ENCODE measurements around the gene THOC5. TPM values are rescaled to one million over a fixed set of nuclear protein-coding genes. Genes with fewer than 3 reads are reported as not detected.

Gene THOC5
- polyA plus RNA-seq, 1 of the 3 experiments (the other 2 are of a cell fraction), result 95.9 TPM

- peaks cover 5% of the 10 kb centered on the region for H3F3A ChIP-seq (replicated peaks; ENCODE audit: insufficient read depth)
- no peaks in the 10 kb centered on the region for H4K20me1 ChIP-seq (ENCODE audit: insufficient read depth)
- H3K9me2 ChIP-seq, result no peaks in the 10 kb centered on the region
- 72% methylated on average over 5 of the region's 5 CpGs for WGBS (ENCODE audit: low lambda C conversion rate)
- H3K4me3 ChIP-seq (ENCODE audit: low read depth in 2 of 2, low read length in 1 of 2), result no peak overlapping the region
- H3K36me3 ChIP-seq (replicated peaks in 1 of 2; ENCODE audit: control insufficient read depth in 1 of 2, insufficient read depth in 2 of 2, low read length in 1 of 2), result peaks cover 72 to 87% of the 10 kb centered on the region in 2 experiments
- DNase-seq, result peak; percentile 29
- no peaks in the 10 kb centered on the region for H3K9me3 ChIP-seq
- H3K27me3 ChIP-seq (ENCODE audit: insufficient read depth), result no peaks in the 10 kb centered on the region
- H2AFZ ChIP-seq (ENCODE audit: low read depth), result no peak overlapping the region
- no peak overlapping the region for H3K27ac ChIP-seq (ENCODE audit: low read depth in 2 of 2, low read length in 1 of 2)
- no peak overlapping the region for H3K9ac ChIP-seq
- peaks cover 0 to 5% of the 10 kb centered on the region in 2 experiments; a peak in 1 of 4 replicates for H3K4me1 ChIP-seq (ENCODE audit: control insufficient read depth in 1 of 2, insufficient read depth in 2 of 2, low read depth in 1 of 2, low read length in 1 of 2)
- ChIA-PET CTCF (interaction anchor here (0.6 to 2.5 kb wide), 6 partner anchors 13 to 135 kb away, joined by 3 to 10 read pairs (median 3); no protein-coding TSS in a partner anchor), POLR2A (interaction anchor here (0.6 to 1.0 kb wide), 2 partner anchors 28 to 29 kb away, joined by 3 read pairs; partner anchors contain the start of gene THOC5)
- peaks cover 7% of the 10 kb centered on the region; the same call in 1 of the 2 replicates for H3K79me2 ChIP-seq (ENCODE audit: insufficient read depth)
- no peak overlapping the region for H3K4me2 ChIP-seq
- TF ChIP-seq RAD21 (IDR thresholded peaks at IDR 0.05; ENCODE audit: low read length) (peak; percentile 40), ELF1 (IDR thresholded peaks at IDR 0.05) (no peak), FOXJ3 (CRISPR knock-in tag; IDR thresholded peaks at IDR 0.05) (no peak), FOXM1 (IDR thresholded peaks at IDR 0.05; ENCODE audit: low read depth) (no peak), POLR2AphosphoS5 (IDR thresholded peaks at IDR 0.05; ENCODE audit: low read depth, low read length) (no peak)
- TF ChIP-seq, protein P1, sequence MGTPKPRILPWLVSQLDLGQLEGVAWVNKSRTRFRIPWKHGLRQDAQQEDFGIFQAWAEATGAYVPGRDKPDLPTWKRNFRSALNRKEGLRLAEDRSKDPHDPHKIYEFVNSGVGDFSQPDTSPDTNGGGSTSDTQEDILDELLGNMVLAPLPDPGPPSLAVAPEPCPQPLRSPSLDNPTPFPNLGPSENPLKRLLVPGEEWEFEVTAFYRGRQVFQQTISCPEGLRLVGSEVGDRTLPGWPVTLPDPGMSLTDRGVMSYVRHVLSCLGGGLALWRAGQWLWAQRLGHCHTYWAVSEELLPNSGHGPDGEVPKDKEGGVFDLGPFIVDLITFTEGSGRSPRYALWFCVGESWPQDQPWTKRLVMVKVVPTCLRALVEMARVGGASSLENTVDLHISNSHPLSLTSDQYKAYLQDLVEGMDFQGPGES (IDR thresholded peaks at IDR 0.05; ENCODE audit: low read depth, low read length), result no peak
- TF ChIP-seq, protein P2, sequence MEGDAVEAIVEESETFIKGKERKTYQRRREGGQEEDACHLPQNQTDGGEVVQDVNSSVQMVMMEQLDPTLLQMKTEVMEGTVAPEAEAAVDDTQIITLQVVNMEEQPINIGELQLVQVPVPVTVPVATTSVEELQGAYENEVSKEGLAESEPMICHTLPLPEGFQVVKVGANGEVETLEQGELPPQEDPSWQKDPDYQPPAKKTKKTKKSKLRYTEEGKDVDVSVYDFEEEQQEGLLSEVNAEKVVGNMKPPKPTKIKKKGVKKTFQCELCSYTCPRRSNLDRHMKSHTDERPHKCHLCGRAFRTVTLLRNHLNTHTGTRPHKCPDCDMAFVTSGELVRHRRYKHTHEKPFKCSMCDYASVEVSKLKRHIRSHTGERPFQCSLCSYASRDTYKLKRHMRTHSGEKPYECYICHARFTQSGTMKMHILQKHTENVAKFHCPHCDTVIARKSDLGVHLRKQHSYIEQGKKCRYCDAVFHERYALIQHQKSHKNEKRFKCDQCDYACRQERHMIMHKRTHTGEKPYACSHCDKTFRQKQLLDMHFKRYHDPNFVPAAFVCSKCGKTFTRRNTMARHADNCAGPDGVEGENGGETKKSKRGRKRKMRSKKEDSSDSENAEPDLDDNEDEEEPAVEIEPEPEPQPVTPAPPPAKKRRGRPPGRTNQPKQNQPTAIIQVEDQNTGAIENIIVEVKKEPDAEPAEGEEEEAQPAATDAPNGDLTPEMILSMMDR (IDR thresholded peaks at IDR 0.05), result peak; percentile 39
Observed at GRCh38 chr22:29524442-29525191, 28.9 kb downstream of the THOC5 start.

- Histone ChIP-seq H3K4me1 (ENCODE audit: control insufficient read depth in 1 of 2, insufficient read depth in 2 of 2, low read depth in 1 of 2, low read length in 1 of 2) (peaks cover 3 to 5% of the 10 kb centered on the region in 2 experiments; a peak in 2 of 4 replicates), H3K4me3 (ENCODE audit: low read depth in 2 of 2, low read length in 1 of 2) (no peak overlapping the region), H3K4me2 (no peak overlapping the region), H3K9me2 (no peaks in the 10 kb centered on the region), H3K9me3 (no peaks in the 10 kb centered on the region), H2AFZ (ENCODE audit: low read depth) (no peak overlapping the region), H3K27me3 (ENCODE audit: insufficient read depth) (no peaks in the 10 kb centered on the region), H3K36me3 (replicated peaks in 1 of 2; ENCODE audit: control insufficient read depth in 1 of 2, insufficient read depth in 2 of 2, low read length in 1 of 2) (peaks cover 73 to 87% of the 10 kb centered on the region in 2 experiments), H4K20me1 (ENCODE audit: insufficient read depth) (no peaks in the 10 kb centered on the region), H3F3A (replicated peaks; ENCODE audit: insufficient read depth) (peaks cover 5% of the 10 kb centered on the region), H3K79me2 (ENCODE audit: insufficient read depth) (peaks cover 7% of the 10 kb centered on the region; the same call in 1 of the 2 replicates), H3K27ac (ENCODE audit: low read depth in 2 of 2, low read length in 1 of 2) (no peak overlapping the region), H3K9ac (no peak overlapping the region)
- ChIA-PET POLR2A (interaction anchor here (0.9 kb wide), 1 partner anchor 30 kb away, joined by 3 read pairs; the partner anchor contains the start of gene THOC5), CTCF (interaction anchor here (0.9 to 2.5 kb wide), 3 partner anchors 14 to 129 kb away, joined by 3 to 10 read pairs (median 5); no protein-coding TSS in a partner anchor)
- no peak for DNase-seq
- 86% methylated on average over 1 of the region's 2 CpGs for WGBS (ENCODE audit: low lambda C conversion rate)
- TF ChIP-seq, protein P3, sequence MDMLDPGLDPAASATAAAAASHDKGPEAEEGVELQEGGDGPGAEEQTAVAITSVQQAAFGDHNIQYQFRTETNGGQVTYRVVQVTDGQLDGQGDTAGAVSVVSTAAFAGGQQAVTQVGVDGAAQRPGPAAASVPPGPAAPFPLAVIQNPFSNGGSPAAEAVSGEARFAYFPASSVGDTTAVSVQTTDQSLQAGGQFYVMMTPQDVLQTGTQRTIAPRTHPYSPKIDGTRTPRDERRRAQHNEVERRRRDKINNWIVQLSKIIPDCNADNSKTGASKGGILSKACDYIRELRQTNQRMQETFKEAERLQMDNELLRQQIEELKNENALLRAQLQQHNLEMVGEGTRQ (IDR thresholded peaks at IDR 0.05; ENCODE audit: borderline replicate concordance, low read depth, low read length), result no peak
- TF ChIP-seq REST (IDR thresholded peaks at IDR 0.05; ENCODE audit: low read depth, low read length) (no peak), GABPA (IDR thresholded peaks at IDR 0.05; ENCODE audit: low read depth) (no peak), CHD2 (IDR thresholded peaks at IDR 0.05; ENCODE audit: low read length, partially characterized antibody) (no peak), NRF1 (IDR thresholded peaks at IDR 0.05; ENCODE audit: low read depth, low read length) (no peak), MEF2A (IDR thresholded peaks at IDR 0.05; ENCODE audit: borderline replicate concordance, low read depth) (no peak), TAF1 (IDR thresholded peaks at IDR 0.05; ENCODE audit: borderline replicate concordance, low read depth, low read length) (no peak), RCOR1 (IDR thresholded peaks at IDR 0.05; ENCODE audit: low read length) (no peak), YY1 (IDR thresholded peaks at IDR 0.05; ENCODE audit: low read depth) (no peak), NFIC (IDR thresholded peaks at IDR 0.05; ENCODE audit: borderline replicate concordance) (no peak), RXRA (IDR thresholded peaks at IDR 0.05; ENCODE audit: borderline replicate concordance, low read depth) (no peak), POLR2AphosphoS5 (IDR thresholded peaks at IDR 0.05; ENCODE audit: low read depth, low read length) (no peak), SMC3 (IDR thresholded peaks at IDR 0.05; ENCODE audit: low read depth, low read length) (no peak), GATA2 (CRISPR knock-in tag; IDR thresholded peaks at IDR 0.05) (no peak)
Observed at GRCh38 chr22:29523761-29524160, 29.8 kb downstream of the THOC5 start.
